ENCODE results near the gene POU2AF3.
A peak's percentile ranks its signal among the peaks of the same experiment; 100 is the strongest.

The POU2AF3 gene

GRCh38 chr11:111352231-111352746 is 53.9 kb downstream of the POU2AF3 start:
- FAIRE-seq, result no peak
- DNase-seq (ENCODE audit: low spot score), result no peak

DNA sequence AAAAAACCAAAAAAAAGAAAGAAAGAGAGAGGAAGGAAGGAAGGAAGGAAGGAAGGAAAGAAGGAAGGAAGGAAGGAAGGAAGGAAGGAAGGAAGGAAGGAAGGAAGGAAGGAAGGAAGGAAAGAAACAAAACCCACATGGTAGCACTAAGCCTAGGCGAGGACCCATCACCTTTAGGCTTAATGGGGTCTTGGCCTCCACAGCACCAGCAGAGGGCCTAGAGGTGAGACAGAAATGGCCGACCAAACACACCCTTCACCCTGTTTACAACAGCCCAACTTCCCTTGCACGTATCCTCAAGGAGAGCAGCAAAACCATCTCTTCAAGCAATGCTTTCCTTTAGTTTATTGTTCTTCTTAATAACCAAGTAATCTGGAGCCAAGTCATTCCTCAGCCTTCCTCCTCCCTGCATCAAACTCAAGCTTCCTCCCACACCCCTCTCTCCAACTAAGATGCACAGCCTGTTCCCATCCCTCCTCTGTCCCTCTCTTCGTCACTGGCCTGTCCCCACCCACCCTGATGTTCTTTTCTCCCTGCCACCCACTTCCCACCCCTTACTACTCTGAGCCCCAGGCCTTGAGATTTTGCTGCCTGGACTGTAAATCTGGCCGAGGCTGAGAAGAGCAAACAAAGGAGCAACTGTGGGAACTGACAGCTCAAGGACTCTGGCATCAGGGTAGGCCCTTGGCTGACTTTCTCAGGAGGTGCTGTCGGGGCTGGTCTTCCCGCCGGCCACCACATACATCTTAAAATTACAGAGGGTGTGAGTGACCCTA is 54.8 kb downstream of the POU2AF3 start:
- FAIRE-seq (no peak), DNase-seq (ENCODE audit: low spot score) (no peak)

- peak; percentile 63 for FAIRE-seq
Measured at GRCh38 chr11:111353776-111354600, 55.6 kb downstream of the POU2AF3 start.

DNA sequence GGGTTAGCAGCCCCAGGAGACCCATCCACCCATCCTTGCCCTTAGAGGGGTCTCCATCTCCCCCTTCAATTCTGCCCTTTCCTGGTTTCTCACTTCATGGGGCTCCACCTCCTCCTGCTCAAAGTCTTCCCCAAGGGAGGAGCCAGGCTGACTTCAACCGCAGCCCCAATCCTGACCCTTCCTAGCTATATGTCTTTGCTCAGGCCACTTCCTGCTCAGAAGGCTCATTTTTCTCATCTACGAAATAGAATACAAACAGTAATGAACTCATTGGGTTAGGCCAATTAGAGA is 56.2 kb downstream of the POU2AF3 start:
- FAIRE-seq (no peak), DNase-seq (ENCODE audit: low spot score) (no peak)

More at GRCh38 chr11:111353776-111354600, 55.6 kb downstream of the POU2AF3 start:
- DNase-seq (ENCODE audit: low spot score), result no peak

- DNase-seq (ENCODE audit: low spot score), result no peak
- FAIRE-seq, result no peak
Measured at GRCh38 chr11:111355101-111355500, 56.8 kb downstream of the POU2AF3 start.

DNA sequence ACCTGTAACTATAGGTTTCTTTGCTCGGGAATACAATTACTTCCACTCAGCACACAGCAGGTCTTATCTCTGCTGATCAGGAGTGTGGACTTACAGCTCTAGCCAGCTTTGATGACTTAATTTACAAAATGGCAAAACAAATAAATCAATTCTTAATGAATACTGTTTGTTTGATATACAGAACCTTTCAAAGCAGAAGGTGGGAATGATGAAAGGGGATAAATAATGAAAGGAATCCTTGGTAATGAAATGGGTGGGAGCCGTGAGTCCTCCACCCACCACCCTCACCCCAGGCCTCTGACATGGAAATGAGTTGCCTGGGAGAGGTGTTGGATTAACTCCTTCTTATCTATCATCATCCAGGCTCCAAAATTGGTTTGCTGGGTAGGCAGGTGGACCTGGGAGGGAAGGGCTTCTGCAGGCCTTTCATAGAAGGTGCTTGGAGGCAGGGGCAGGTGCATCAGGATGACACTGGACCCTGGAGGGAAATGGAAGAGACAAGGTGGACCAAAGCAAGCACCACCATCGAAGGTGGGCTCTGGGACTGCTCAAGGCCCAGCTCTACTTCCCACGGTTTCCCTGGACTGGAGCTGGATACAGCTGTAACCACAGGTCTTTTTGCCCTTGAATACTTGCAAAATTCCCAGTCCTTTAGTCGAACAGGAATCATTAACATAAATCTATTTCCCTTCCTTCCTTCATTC is 57.8 kb downstream of the POU2AF3 start:
- no peak for FAIRE-seq
- DNase-seq (ENCODE audit: low spot score), result no peak

DNA sequence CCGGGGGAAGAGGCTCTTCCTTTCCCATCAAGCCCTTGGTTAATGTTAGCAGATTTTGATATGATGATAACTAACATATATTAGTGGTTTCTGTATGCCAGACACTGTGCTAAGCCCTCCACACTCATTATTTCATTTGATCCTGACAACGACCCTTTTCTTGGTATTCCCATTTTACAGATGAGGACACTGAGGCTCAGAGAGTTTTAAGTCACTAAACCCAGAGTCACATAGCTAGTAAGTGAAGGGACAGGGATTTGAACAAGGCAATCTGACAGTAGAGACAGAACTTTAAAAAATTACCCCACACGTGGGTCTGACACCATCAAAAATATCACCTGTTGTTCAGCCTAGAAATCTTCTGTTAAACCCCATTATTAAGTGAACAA is 58.3 kb downstream of the POU2AF3 start:
- DNase-seq (ENCODE audit: low spot score) (no peak), FAIRE-seq (no peak)

- DNase-seq (ENCODE audit: low spot score), result no peak
- no peak for FAIRE-seq
Measured at GRCh38 chr11:111357150-111358037, 59.0 kb downstream of the POU2AF3 start.
